Measurements from ENCODE around the gene SLFN11.

DNA sequence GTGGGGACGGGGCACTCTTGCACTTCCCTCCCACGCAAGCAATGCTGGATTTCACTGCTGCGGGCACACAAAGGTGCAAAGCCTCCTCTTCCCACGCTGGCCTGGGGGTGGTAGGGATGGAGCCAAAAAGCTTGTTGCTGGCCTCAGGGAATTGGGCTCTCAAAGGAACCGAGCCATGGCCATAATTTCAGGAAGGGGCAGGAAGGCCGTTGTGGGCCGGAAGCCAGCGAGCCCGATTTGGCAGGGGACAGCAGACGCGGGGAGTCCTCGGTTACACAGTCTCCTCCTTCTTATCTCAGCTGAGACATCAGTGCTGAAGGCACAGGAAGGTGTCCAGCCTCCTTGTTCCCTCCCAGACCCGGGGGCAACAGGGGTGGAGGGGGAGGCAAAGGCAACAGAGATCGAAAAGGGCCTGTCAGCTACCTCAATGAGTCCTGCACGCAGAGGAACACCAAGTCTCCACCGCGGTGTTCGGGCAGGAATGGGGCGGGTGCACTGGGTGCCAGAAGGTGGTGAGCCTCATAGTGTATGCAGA lies 59.5 kb downstream of the SLFN11 start:
- TF ChIP-seq CTCF (IDR thresholded peaks at IDR 0.05) (no peak), POLR2AphosphoS5 (IDR thresholded peaks at IDR 0.05) (no peak), POLR2A (IDR thresholded peaks at IDR 0.05) (no peak), EP300 (IDR thresholded peaks at IDR 0.05) (no peak)
